DMS53 (cell line): ENCODE results near the gene PPHLN1.
A peak's percentile ranks its signal among the peaks of the same experiment; 100 is the strongest.

Experiments used
- DNase-seq: peaks from one replicate; lab custom pipeline; 2025; lab: John Stamatoyannopoulos, UW

PPHLN1 gene

GRCh38 chr12:42325653-42326474 is at the start of gene PPHLN1, which contains the start of gene ZCRB1:
TSS of gene PPHLN1 (plus strand) at chr12:42326167. CDS start at chr12:42335903, 9,736 bp downstream.
TSS of gene ZCRB1 (minus strand) at chr12:42326094. CDS start at chr12:42324102, 1,992 bp downstream.
- DNase-seq: peak; percentile 100

GRCh38 chr12:42277396-42278127 is 48.4 kb upstream of the PPHLN1 start:
- DNase-seq: no peak

GRCh38 chr12:42278128-42278510 is 47.8 kb upstream of the PPHLN1 start:
- DNase-seq: no peak

GRCh38 chr12:42281278-42281677 is 44.7 kb upstream of the PPHLN1 start:
- peak; percentile 38 for DNase-seq

GRCh38 chr12:42281844-42282243 is 44.1 kb upstream of the PPHLN1 start:
- DNase-seq: no peak

- no peak for DNase-seq
These were observed 43.7 kb upstream of the PPHLN1 start for GRCh38 chr12:42282294-42282693.

GRCh38 chr12:42283739-42284138 is 42.2 kb upstream of the PPHLN1 start:
- no peak for DNase-seq

- no peak for DNase-seq
These were observed 41.8 kb upstream of the PPHLN1 start for GRCh38 chr12:42284157-42284556.

- DNase-seq: no peak
These were observed 41.1 kb upstream of the PPHLN1 start for GRCh38 chr12:42284876-42285275.

GRCh38 chr12:42285431-42285830 is 40.5 kb upstream of the PPHLN1 start:
- no peak for DNase-seq

- DNase-seq: no peak
These were observed 39.2 kb upstream of the PPHLN1 start for GRCh38 chr12:42286741-42287140.

GRCh38 chr12:42288544-42288943 is 37.4 kb upstream of the PPHLN1 start:
- DNase-seq: peak; percentile 42

GRCh38 chr12:42291680-42292079 is 34.3 kb upstream of the PPHLN1 start:
- no peak for DNase-seq

- peak; percentile 94 for DNase-seq
These were observed 29.4 kb upstream of the PPHLN1 start for GRCh38 chr12:42296503-42297109.

- DNase-seq: no peak
These were observed 27.1 kb upstream of the PPHLN1 start for GRCh38 chr12:42298887-42299286.

GRCh38 chr12:42299392-42300308 is 26.3 kb upstream of the PPHLN1 start:
- peak; percentile 64 for DNase-seq

- no peak for DNase-seq
These were observed 19.7 kb upstream of the PPHLN1 start for GRCh38 chr12:42306297-42306696.

GRCh38 chr12:42308390-42308789 is 17.6 kb upstream of the PPHLN1 start:
- DNase-seq: no peak

- DNase-seq: no peak
These were observed 16.0 kb upstream of the PPHLN1 start for GRCh38 chr12:42309996-42310395.

GRCh38 chr12:42315108-42315507 is 10.9 kb upstream of the PPHLN1 start:
- no peak for DNase-seq

GRCh38 chr12:42320796-42321195 is 5.2 kb upstream of the PPHLN1 start:
- DNase-seq: no peak

GRCh38 chr12:42322567-42322966 is 3.4 kb upstream of the PPHLN1 start:
- peak; percentile 34 for DNase-seq
